Cardiac muscle cell (in vitro differentiated cells and primary cell): ENCODE data around the gene SLC16A1. TPM values are rescaled to one million over a fixed set of nuclear protein-coding genes. Genes with fewer than 3 reads are reported as not detected.

Experiments
- DNase-seq, 2 donors: peaks; one replicate each; pipeline versions ENCODE4 v3.0.0 to v3.0.0-alpha.2; 2010 to 2017; ENCODE audit warnings: low read depth in 1 of 2, low spot score in 1 of 2
- H3K27ac ChIP-seq: fragments of 200-600 bp; sonication (generic); 2 replicates; pipeline ENCODE4 v1.5.1; 2016
- H3K27me3 ChIP-seq: fragments of 200-600 bp; sonication (generic); 2 replicates; pipeline ENCODE4 v1.6.0; 2016; ENCODE audit warnings: control low read depth
- H3K36me3 ChIP-seq: fragments of 200-600 bp; sonication (generic); 2 replicates; pipeline ENCODE4 v1.5.1; 2016; ENCODE audit warnings: control low read depth
- H3K4me1 ChIP-seq: fragments of 200-600 bp; sonication (generic); 2 replicates; pipeline ENCODE4 v1.8.1; 2017; ENCODE audit warnings: low read depth, mild to moderate bottlenecking, mixed run types
- H3K4me3 ChIP-seq: fragments of 200-600 bp; sonication (generic); 2 replicates; pipeline ENCODE4 v1.5.1; 2016; ENCODE audit warnings: mild to moderate bottlenecking
- H3K9me3 ChIP-seq: fragments of 200-600 bp; sonication (generic); 2 replicates; pipeline ENCODE4 v1.5.1; 2017; ENCODE audit warnings: low read depth, mild to moderate bottlenecking, control low read depth
- CTCF ChIP-seq: IDR thresholded peaks from 2 replicates; pipeline ENCODE4 v1.5.1; 2012; ENCODE audit warnings: low read depth, mild to moderate bottlenecking, low read length
- polyA plus RNA-seq: library from polyadenylated mRNA; unstranded; fragments of >200 nt; fragmentation: Nextera tagmentation; extraction: Ambion mirVana; gene quantifications from 2 replicates; pipeline ENCODE4 v1.2.1, GENCODE V29; 2016
- total RNA-seq: library from RNA; depleted of rRNA; stranded (reverse); fragments of >200 nt; gene quantifications from 2 replicates; pipeline ENCODE4 v1.2.3, GENCODE V29; 2016

SLC16A1 gene, protein sequence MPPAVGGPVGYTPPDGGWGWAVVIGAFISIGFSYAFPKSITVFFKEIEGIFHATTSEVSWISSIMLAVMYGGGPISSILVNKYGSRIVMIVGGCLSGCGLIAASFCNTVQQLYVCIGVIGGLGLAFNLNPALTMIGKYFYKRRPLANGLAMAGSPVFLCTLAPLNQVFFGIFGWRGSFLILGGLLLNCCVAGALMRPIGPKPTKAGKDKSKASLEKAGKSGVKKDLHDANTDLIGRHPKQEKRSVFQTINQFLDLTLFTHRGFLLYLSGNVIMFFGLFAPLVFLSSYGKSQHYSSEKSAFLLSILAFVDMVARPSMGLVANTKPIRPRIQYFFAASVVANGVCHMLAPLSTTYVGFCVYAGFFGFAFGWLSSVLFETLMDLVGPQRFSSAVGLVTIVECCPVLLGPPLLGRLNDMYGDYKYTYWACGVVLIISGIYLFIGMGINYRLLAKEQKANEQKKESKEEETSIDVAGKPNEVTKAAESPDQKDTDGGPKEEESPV
- total RNA-seq (130 and 137 TPM in 2 replicates), polyA plus RNA-seq (146 and 163 TPM in 2 replicates)

GRCh38 chr1:112955773-112956543, at the start of gene SLC16A1:
TSS of gene SLC16A1 (minus strand) at chr1:112956196. CDS start at chr1:112929308, 26,888 bp downstream.
- Histone ChIP-seq H3K4me3 (peak within 1 kb of the TSS; percentile 74), H3K27me3 (no peaks in the 10 kb centered on the region), H3K36me3 (no peaks in the 10 kb centered on the region), H3K27ac (peak within 1 kb of the TSS; percentile 92), H3K9me3 (no peaks in the 10 kb centered on the region), H3K4me1 (peaks cover 22% of the 10 kb centered on the region)
- peak; percentile 97 to 98 for DNase-seq
- peak; percentile 37 for TF ChIP-seq CTCF

GRCh38 chr1:113003751-113004690, 48.0 kb upstream of the SLC16A1 start:
- TF ChIP-seq CTCF = no peak

DNA sequence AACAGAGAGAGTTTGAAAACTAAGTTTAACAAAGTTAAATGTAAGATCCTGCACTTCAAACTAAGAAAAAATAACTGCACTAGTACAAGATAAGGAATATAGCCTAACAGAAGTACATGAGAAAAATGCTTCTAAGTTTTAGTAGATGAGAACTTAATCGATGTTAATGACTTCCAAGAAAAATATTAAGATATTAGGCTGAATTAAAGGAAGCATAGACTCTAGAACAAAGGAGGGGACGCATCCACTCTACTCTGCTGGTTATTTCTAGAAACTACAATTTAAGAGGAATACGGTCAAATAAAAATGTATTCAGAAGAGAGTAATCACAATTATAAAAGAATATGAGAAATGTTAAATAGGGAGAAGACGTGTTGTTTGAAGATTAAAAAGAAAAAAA, 46.3 kb upstream of the SLC16A1 start:
- Histone ChIP-seq H3K27ac (no peak overlapping the region), H3K4me3 (no peak overlapping the region), H3K36me3 (no peaks in the 10 kb centered on the region), H3K4me1 (peaks cover 25% of the 10 kb centered on the region), H3K27me3 (no peaks in the 10 kb centered on the region), H3K9me3 (no peaks in the 10 kb centered on the region)
- no peak for DNase-seq
- TF ChIP-seq CTCF = no peak

More at GRCh38 chr1:113003751-113004690, 48.0 kb upstream of the SLC16A1 start:
- H3K36me3 ChIP-seq = no peaks in the 10 kb centered on the region
- H3K4me1 ChIP-seq = peaks cover 8% of the 10 kb centered on the region
- DNase-seq = no peak
- H3K4me3 ChIP-seq = no peak overlapping the region
- H3K9me3 ChIP-seq = no peaks in the 10 kb centered on the region
- no peak overlapping the region for H3K27ac ChIP-seq
- H3K27me3 ChIP-seq = no peaks in the 10 kb centered on the region

- peak overlapping the region; percentile 98 for H3K27ac ChIP-seq
- TF ChIP-seq CTCF = peak; percentile 4
- peaks cover 38% of the 10 kb centered on the region for H3K4me1 ChIP-seq
- no peaks in the 10 kb centered on the region for H3K27me3 ChIP-seq
- H3K4me3 ChIP-seq = no peak overlapping the region
- H3K9me3 ChIP-seq = no peaks in the 10 kb centered on the region
- DNase-seq = peak; percentile 74 to 98
- no peaks in the 10 kb centered on the region for H3K36me3 ChIP-seq
Observed at GRCh38 chr1:112998592-112999235, 42.7 kb upstream of the SLC16A1 start.
